Keratinocyte (primary cell): ENCODE data around the gene MTCH1. TPM values are rescaled to one million over a fixed set of nuclear protein-coding genes. Genes with fewer than 3 reads are reported as not detected.

Experiments
- DNase-seq: peaks from one replicate; pipeline ENCODE4 v3.0.0-alpha.2; 2011; ENCODE audit warnings: low read depth, missing footprints, low spot score
- FAIRE-seq: peaks from 2 replicates; lab custom pipeline; 2011; peaks lifted over from hg19 to GRCh38; lab: Jason Lieb, UNC
- H2AFZ ChIP-seq: 2 replicates; pipeline ENCODE4 v1.6.0; 2012; ENCODE audit warnings: low read length, control low read depth, inconsistent platforms; ENCODE audit not compliant: control insufficient read depth
- H3K27ac ChIP-seq: 2 replicates; pipeline ENCODE4 v1.5.1; 2011; ENCODE audit warnings: low read length; ENCODE audit not compliant: control insufficient read depth, insufficient read depth
- H3K27me3 ChIP-seq: 3 replicates; pipeline ENCODE4 v1.6.0; 2011; ENCODE audit warnings: low read length; ENCODE audit not compliant: control insufficient read depth, insufficient read depth; ENCODE audit errors: extremely low read depth
- H3K36me3 ChIP-seq, 2 experiments: 2 replicates in 1 of 2; 3 replicates in 1 of 2; pipeline ENCODE4 v1.5.1; 2011; ENCODE audit warnings: low read length in 2 of 2, mild to moderate bottlenecking in 1 of 2; ENCODE audit not compliant: control insufficient read depth in 2 of 2, insufficient read depth in 2 of 2; ENCODE audit errors: extremely low read depth in 1 of 2
- H3K4me1 ChIP-seq: 3 replicates; pipeline ENCODE4 v1.5.1; 2011; ENCODE audit warnings: low read length; ENCODE audit not compliant: control insufficient read depth, insufficient read depth; ENCODE audit errors: extremely low read depth
- H3K4me2 ChIP-seq: 3 replicates; pipeline ENCODE4 v1.6.0; 2011; ENCODE audit warnings: low read depth, low read length; ENCODE audit not compliant: control insufficient read depth, insufficient read depth; ENCODE audit errors: extremely low read depth
- H3K4me3 ChIP-seq, 3 experiments: fragments of 200-600 bp in 1 of 3; sonication (generic) in 1 of 3; 2 replicates in 2 of 3; 3 replicates in 1 of 3; pipeline ENCODE4 v1.5.1; 2011 to 2016; ENCODE audit warnings: low read length in 3 of 3, mild to moderate bottlenecking in 3 of 3, control low read depth in 2 of 3, inconsistent platforms in 1 of 3, low read depth in 1 of 3, mixed read lengths in 1 of 3, mixed run types in 1 of 3, moderate library complexity in 1 of 3; ENCODE audit not compliant: control insufficient read depth in 2 of 3, insufficient read depth in 2 of 3; ENCODE audit errors: extremely low read depth in 1 of 3
- H3K79me2 ChIP-seq: 2 replicates; pipeline ENCODE4 v1.6.0; 2012; ENCODE audit warnings: low read length; ENCODE audit not compliant: control insufficient read depth, insufficient read depth
- H3K9ac ChIP-seq: 3 replicates; pipeline ENCODE4 v1.6.0; 2011; ENCODE audit warnings: low read length; ENCODE audit not compliant: control insufficient read depth, insufficient read depth; ENCODE audit errors: extremely low read depth
- H3K9me1 ChIP-seq: 3 replicates; pipeline ENCODE4 v1.6.0; 2011; ENCODE audit warnings: low read length; ENCODE audit not compliant: control insufficient read depth, insufficient read depth; ENCODE audit errors: extremely low read depth
- H3K9me3 ChIP-seq: 2 replicates; pipeline ENCODE4 v1.5.1; 2012; ENCODE audit warnings: low read depth, low read length; ENCODE audit not compliant: control insufficient read depth
- H4K20me1 ChIP-seq: 3 replicates; pipeline ENCODE4 v1.6.0; 2011; ENCODE audit warnings: low read length; ENCODE audit not compliant: control insufficient read depth, insufficient read depth; ENCODE audit errors: extremely low read depth
- CTCF ChIP-seq, 3 experiments: IDR thresholded peaks in 1 of 3; conservative IDR thresholded peaks in 1 of 3; optimal IDR thresholded peaks in 1 of 3; 2 replicates in 2 of 3; 3 replicates in 1 of 3; pipeline versions ENCODE3 to v1.5.1; 2011; ENCODE audit warnings: low read length in 3 of 3, mild to moderate bottlenecking in 3 of 3, moderate library complexity in 2 of 3, control low read depth in 1 of 3, inconsistent platforms in 1 of 3; ENCODE audit not compliant: insufficient read depth in 2 of 3; ENCODE audit errors: extremely low read depth in 1 of 3
- EZH2 ChIP-seq: IDR thresholded peaks from one replicate; pipeline ENCODE4 v1.6.1; 2012; ENCODE audit warnings: inconsistent platforms, mild to moderate bottlenecking, low read length, moderate library complexity
- dilution Hi-C: fragments of 300-500 bp; cut with MboI; formaldehyde crosslinking; loops from one replicate; pipeline ENCODE4 v1.7.0; 2020; ENCODE audit warnings: low sequenced_read_pairs; ENCODE audit not compliant: extremely low pct_ligation_motif_present
- polyA plus RNA-seq, 5 experiments: library from polyadenylated mRNA; depleted of rRNA in 3 of 5; stranded (reverse) in 3 of 5; stranded (forward) in 1 of 5; unstranded in 1 of 5; fragments of >200 nt; gene quantifications; 1 replicate in 1 of 5; 2 replicates in 3 of 5; 3 replicates in 1 of 5; pipeline versions ENCODE4 v1.2.1 to v1.2.3, GENCODE V29; 2011 to 2012; ENCODE audit warnings: missing spikeins in 2 of 5, low read depth in 1 of 5, low replicate concordance in 1 of 5

Gene MTCH1
- polyA plus RNA-seq, 1 donor (not counting 4 experiments of a cell fraction or from before 2014, with no cell fraction given), result 88.8 TPM

- Histone ChIP-seq H3K4me1 (peaks cover 14% of the 10 kb centered on the region), H3K27me3 (no peaks in the 10 kb centered on the region), H3K27ac (no peak overlapping the region), H4K20me1 (no peaks in the 10 kb centered on the region), H3K36me3 (no peaks in the 10 kb centered on the region), H3K9me1 (no peaks in the 10 kb centered on the region), H3K9me3 (no peaks in the 10 kb centered on the region), H3K4me3 (no peak overlapping the region), H3K9ac (no peak overlapping the region), H2AFZ (no peak overlapping the region), H3K79me2 (no peaks in the 10 kb centered on the region), H3K4me2 (no peak overlapping the region)
- DNase-seq (no peak), FAIRE-seq (no peak)
- TF ChIP-seq CTCF (optimal IDR thresholded peaks at IDR 0.05 in 1 of 3, IDR thresholded peaks at IDR 0.05 in 1 of 3, conservative IDR thresholded peaks at IDR 0.05 in 1 of 3; ENCODE audit: extremely low read depth in 1 of 3, insufficient read depth in 2 of 3, low read length in 3 of 3) (no peak), EZH2 (no peak)
- dilution Hi-C loops, result no loop called here
Measured at GRCh38 chr6:36955136-36955535, 30.9 kb downstream of the MTCH1 start.

- FAIRE-seq (no peak), DNase-seq (no peak)
- Histone ChIP-seq H3K9ac (no peak within 1 kb of the TSS), H3K36me3 (no peaks in the 10 kb centered on the region), H3K4me3 (no peak within 1 kb of the TSS), H3K9me3 (no peaks in the 10 kb centered on the region), H3K27me3 (no peaks in the 10 kb centered on the region), H3K9me1 (no peaks in the 10 kb centered on the region), H3K4me1 (peaks cover 18% of the 10 kb centered on the region), H3K4me2 (no peak within 1 kb of the TSS), H2AFZ (no peak within 1 kb of the TSS), H3K79me2 (no peaks in the 10 kb centered on the region), H3K27ac (no peak within 1 kb of the TSS), H4K20me1 (no peaks in the 10 kb centered on the region)
- dilution Hi-C loops, result no loop called here
- TF ChIP-seq EZH2, result no peak
- no peak for TF ChIP-seq CTCF (optimal IDR thresholded peaks at IDR 0.05 in 1 of 3, IDR thresholded peaks at IDR 0.05 in 1 of 3, conservative IDR thresholded peaks at IDR 0.05 in 1 of 3; ENCODE audit: extremely low read depth in 1 of 3, insufficient read depth in 2 of 3, low read length in 3 of 3)
Measured at GRCh38 chr6:36954262-36954931, 31.6 kb downstream of the MTCH1 start, which contains the start of gene PI16. Gene PI16, plus strand, starts transcription at chr6:36954738. Its CDS starts 23 bp downstream, at chr6:36954761.
